Posterior cingulate gyrus (tissue), 11 donors: ENCODE data around the gene AFG3L2.
A peak's percentile ranks its signal among the peaks of the same experiment; 100 is the strongest.

ENCODE experiments used
- DNase-seq, 10 donors: peaks; one replicate each; pipeline versions ENCODE4 v3.0.0 to v3.0.0-alpha.2; 2020 to 2021; ENCODE audit warnings: mixed read lengths in 3 of 10
- intact Hi-C: fragments of 100-400 bp; cut with DNase I; formaldehyde crosslinking; loops from one replicate; pipeline ENCODE4 v1.15.1; 2023

The AFG3L2 gene

DNA sequence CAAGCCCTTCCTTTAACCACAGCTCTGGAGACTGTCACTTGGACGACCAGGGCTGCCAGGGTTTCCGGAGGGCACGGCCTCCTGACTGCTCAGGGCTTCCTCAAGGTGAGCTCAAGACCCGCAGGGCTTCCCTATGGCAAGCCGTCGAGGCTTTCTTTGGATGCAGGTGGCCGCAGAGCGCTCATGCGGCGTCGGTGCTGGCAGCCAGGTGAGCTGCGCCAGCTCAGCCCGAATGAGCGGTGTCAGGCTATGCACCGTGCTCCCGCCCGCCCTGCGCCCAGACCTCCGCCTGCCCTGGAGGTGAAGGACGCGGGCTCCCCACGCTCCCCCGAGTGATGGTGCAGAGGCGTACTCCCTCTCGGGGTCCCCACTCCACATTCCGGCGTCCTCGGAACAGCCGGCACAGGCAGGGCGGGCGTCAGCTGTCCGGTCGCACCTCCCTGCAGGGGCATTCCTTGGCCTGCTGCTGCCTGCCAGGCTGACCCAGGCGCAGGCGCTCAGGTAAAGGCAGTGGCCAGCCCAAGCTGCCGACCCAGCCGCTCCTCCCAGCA is 89.8 kb downstream of the AFG3L2 start:
- intact Hi-C loops = no loop called here
- peak in 2 of 10 donors; percentile 29 to 77 for DNase-seq

DNA sequence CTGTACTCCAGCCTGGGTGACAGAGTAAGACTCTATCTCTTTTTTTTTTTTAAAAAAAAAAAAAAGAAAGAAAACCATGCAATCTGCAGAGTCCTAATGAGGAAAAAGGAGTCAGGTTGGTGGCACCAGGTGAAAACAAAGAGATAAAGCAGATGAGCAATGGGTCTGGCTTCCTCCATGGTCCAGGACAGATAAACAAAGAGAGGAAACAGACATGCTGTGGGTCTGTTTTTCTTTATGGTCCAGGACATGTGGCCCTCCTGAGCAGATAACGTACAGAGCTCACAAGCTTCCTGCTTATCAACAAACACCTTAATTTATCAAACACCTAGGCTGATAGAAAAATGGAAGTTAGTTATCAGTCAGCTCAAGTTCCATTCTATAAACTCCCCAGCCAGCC is 93.4 kb downstream of the AFG3L2 start:
- DNase-seq = no peak
- intact Hi-C loops = no loop called here

DNA sequence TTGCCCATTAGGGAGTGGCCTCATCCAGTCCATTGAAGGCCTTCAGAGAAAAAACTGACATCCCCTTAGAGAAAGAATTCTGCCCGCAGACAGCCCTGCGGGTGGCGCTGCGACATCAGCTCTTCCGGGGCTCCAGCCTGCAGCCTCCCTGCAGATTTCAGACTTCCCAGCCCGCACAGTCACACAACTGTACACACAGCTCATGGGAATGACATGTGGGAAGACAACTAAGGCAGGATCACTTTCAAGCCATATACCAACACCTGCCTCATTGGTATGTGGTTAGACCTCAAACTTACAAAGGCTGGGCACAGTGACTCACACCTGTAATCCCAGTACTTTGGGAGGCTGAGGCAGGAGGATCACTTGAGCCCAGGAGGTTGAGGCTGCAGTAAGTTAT is 93.8 kb downstream of the AFG3L2 start:
- intact Hi-C loops = no loop called here
- peak in 2 of 10 donors; percentile 16 to 49 for DNase-seq

DNA sequence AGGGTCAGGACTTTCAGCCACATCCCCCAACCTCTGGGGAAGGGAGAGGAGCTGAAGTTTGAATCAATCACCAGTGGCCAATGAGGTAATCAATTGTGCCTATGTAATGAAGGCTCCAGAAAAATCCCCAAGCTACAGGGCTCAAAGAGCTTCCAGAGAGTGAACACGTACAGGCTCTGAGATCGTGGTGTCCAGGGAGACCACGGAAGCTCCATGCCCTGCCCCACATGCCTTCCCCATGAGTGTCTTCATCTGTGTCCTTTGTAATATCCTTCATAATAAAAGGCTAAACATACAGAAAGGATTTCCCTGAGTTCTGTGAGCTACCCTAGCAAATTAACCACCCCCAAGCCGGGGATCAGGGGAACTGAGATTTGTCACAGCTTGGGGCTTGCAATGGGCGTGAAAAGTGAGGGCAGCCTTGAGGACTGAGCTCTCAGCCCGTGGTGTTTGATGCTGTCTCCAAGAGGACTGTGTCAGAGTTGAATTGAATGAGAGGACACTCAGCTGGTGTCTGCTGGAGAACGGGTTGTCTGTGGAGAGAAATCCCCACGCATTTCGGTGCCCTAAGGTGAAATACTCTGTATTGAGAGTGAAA is 94.5 kb downstream of the AFG3L2 start:
- peak in 2 of 10 donors; percentile 20 to 50 for DNase-seq
- intact Hi-C loops = no loop called here

DNA sequence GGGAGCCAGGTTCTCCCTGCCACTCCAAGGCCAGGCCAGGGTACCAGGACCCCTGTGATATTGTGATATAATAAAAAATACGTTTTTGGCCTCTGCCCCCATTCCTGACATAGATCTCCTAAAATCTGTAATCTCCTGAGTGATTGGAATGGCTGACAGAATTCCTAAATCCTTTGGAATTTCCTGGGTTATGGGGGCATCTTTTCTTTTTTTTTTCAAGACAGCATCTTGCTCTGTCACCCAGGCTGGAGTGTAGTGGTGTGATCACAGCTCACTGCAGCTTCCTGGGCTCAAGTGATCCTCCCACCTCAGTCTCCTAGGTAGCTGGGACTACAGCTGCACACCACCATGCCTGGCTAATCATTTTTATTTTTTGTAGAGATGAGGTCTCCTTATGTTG is 95.2 kb downstream of the AFG3L2 start:
- intact Hi-C loops = no loop called here
- DNase-seq = no peak

DNA sequence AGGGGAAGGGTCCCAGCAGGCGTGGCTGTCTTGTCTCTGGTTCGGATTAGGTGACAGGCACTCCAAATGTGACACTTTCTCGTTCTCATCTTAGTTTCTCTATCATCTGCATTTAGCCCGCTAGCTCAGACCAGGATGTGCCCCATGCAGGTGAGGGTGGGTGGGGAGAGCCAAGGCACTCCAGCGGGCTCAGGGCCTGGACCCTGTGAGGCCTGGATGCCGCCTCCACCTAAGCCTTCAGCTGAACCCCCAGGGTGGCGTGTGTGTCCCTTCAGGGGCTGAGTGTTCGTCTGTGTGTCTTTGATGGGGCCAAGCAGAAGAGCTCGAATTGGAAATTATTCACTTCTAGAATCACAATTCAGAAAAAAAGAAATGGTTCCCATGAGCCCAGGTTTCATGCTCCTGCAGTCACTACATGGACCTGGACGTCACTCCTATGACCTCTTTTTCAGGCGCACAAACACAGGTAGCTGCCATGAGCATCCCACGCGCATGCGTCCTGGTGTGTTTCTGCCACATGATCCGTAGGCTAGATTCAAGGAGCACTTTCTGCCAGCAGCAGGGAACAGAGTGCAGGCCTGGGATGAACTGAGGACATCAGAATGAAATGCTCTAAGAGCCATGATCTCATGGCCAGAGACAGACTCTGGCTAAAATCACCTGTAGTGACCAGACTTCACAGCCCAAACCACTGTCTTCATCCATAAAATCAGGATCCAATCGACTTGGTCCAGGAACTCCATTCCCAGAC is 97.1 kb downstream of the AFG3L2 start:
- intact Hi-C loops = no loop called here
- peak in 2 of 10 donors; percentile 57 to 59 for DNase-seq
